ENCODE data around the gene NRIP1.

NRIP1 gene

DNA sequence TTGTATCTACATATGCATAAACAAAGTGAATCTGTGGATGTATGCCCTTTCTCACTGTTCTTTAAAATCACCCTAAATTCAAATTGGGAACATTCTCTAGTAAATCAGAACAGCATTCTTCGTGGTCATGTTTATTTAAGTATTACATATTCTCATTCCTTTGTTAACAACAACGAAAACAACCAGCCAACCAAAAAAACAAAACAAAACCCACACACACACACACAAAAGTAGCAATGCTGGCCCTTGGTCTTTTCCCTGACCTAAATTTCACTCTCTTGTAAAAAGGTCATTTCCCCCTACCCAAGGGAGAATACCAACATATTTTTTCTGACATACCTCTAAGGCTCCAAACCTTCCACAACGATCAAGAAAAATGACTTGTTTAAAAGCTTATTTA, 102.6 kb downstream of the NRIP1 start:
- H3K4me2 ChIP-seq (ENCODE audit: low read length): no peak overlapping the region
- TF ChIP-seq EZH2phosphoT487 (IDR thresholded peaks at IDR 0.05; ENCODE audit: low read depth): no peak
- TF ChIP-seq, protein P1, sequence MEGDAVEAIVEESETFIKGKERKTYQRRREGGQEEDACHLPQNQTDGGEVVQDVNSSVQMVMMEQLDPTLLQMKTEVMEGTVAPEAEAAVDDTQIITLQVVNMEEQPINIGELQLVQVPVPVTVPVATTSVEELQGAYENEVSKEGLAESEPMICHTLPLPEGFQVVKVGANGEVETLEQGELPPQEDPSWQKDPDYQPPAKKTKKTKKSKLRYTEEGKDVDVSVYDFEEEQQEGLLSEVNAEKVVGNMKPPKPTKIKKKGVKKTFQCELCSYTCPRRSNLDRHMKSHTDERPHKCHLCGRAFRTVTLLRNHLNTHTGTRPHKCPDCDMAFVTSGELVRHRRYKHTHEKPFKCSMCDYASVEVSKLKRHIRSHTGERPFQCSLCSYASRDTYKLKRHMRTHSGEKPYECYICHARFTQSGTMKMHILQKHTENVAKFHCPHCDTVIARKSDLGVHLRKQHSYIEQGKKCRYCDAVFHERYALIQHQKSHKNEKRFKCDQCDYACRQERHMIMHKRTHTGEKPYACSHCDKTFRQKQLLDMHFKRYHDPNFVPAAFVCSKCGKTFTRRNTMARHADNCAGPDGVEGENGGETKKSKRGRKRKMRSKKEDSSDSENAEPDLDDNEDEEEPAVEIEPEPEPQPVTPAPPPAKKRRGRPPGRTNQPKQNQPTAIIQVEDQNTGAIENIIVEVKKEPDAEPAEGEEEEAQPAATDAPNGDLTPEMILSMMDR (IDR thresholded peaks at IDR 0.05; ENCODE audit: low read depth, low read length): no peak
- H3K36me3 ChIP-seq (replicated peaks; ENCODE audit: low read depth, low read length): peaks cover 4% of the 10 kb centered on the region
- H3K4me3 ChIP-seq (ENCODE audit: low read length): no peak overlapping the region
- no peaks in the 10 kb centered on the region for H3K79me2 ChIP-seq (ENCODE audit: low read length)
- H4K20me1 ChIP-seq (ENCODE audit: insufficient read depth, low read length): no peaks in the 10 kb centered on the region
- H3K9me3 ChIP-seq (ENCODE audit: insufficient read depth, low read length): no peaks in the 10 kb centered on the region
- H3K4me1 ChIP-seq (ENCODE audit: low read length): no peaks in the 10 kb centered on the region
- no peak overlapping the region for H3K27ac ChIP-seq (ENCODE audit: low read length)
- no peaks in the 10 kb centered on the region for H3K27me3 ChIP-seq (ENCODE audit: low read depth, low read length)
- no peak overlapping the region for H2AFZ ChIP-seq (ENCODE audit: low read depth, low read length)
- no peak overlapping the region for H3K9ac ChIP-seq (ENCODE audit: low read length)

DNA sequence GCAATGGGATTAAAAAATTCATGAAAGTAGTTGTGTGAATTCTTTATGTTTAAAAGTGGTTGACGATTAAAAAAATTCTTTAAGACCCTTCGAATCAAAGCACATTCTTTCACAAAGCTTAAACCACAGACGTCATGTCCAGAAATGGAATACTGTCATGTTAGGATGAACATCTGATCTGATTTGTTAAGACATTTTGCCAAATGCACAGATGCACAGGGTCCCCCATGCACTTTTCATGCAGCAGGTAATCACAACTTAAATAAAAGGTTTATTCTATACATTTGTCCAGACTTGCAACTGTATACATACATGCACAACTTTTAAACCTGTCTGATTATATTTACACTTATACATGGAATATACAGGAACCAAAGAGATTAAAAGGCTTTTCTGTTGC, 103.3 kb downstream of the NRIP1 start:
- H3K4me2 ChIP-seq (ENCODE audit: low read length): no peak overlapping the region
- no peaks in the 10 kb centered on the region for H3K79me2 ChIP-seq (ENCODE audit: low read length)
- H4K20me1 ChIP-seq (ENCODE audit: insufficient read depth, low read length): no peaks in the 10 kb centered on the region
- no peaks in the 10 kb centered on the region for H3K36me3 ChIP-seq (replicated peaks; ENCODE audit: low read depth, low read length)
- no peak overlapping the region for H3K4me3 ChIP-seq (ENCODE audit: low read length)
- no peaks in the 10 kb centered on the region for H3K9me3 ChIP-seq (ENCODE audit: insufficient read depth, low read length)
- TF ChIP-seq, protein P1 (IDR thresholded peaks at IDR 0.05; ENCODE audit: low read depth, low read length): no peak
- TF ChIP-seq EZH2phosphoT487 (IDR thresholded peaks at IDR 0.05; ENCODE audit: low read depth): no peak
- H3K9ac ChIP-seq (ENCODE audit: low read length): no peak overlapping the region
- H3K27ac ChIP-seq (ENCODE audit: low read length): no peak overlapping the region
- H2AFZ ChIP-seq (ENCODE audit: low read depth, low read length): no peak overlapping the region
- peaks cover 4% of the 10 kb centered on the region; the same call in 1 of the 2 replicates for H3K4me1 ChIP-seq (ENCODE audit: low read length)
- no peaks in the 10 kb centered on the region for H3K27me3 ChIP-seq (ENCODE audit: low read depth, low read length)

DNA sequence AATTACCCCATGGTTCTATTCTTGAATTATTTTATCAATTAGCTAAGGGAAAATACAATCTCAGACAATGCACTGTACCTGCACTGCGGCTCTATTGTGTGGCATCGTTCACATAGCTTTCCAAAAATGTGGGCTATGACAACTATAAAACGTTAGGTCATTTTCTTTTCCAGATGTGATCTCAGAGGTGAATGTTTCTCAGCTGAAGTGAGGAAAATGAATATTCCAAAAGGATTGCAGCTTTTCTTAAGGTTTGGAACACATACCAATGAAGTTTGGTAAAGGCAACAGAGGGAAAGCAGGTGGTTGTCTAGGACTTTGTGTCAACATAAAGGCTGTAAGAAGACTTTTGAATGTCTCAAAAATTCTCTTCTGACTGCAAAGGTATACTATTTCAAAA, 105.5 kb downstream of the NRIP1 start:
- no peak overlapping the region for H3K9ac ChIP-seq (ENCODE audit: low read length)
- H3K4me1 ChIP-seq (ENCODE audit: low read length): peaks cover 4% of the 10 kb centered on the region; the same call in 1 of the 2 replicates
- no peaks in the 10 kb centered on the region for H3K36me3 ChIP-seq (replicated peaks; ENCODE audit: low read depth, low read length)
- H2AFZ ChIP-seq (ENCODE audit: low read depth, low read length): no peak overlapping the region
- no peak overlapping the region for H3K27ac ChIP-seq (ENCODE audit: low read length)
- H3K79me2 ChIP-seq (ENCODE audit: low read length): no peaks in the 10 kb centered on the region
- H4K20me1 ChIP-seq (ENCODE audit: insufficient read depth, low read length): no peaks in the 10 kb centered on the region
- H3K4me2 ChIP-seq (ENCODE audit: low read length): no peak overlapping the region
- no peaks in the 10 kb centered on the region for H3K9me3 ChIP-seq (ENCODE audit: insufficient read depth, low read length)
- H3K4me3 ChIP-seq (ENCODE audit: low read length): no peak overlapping the region
- TF ChIP-seq, protein P1 (IDR thresholded peaks at IDR 0.05; ENCODE audit: low read depth, low read length): no peak
- no peak for TF ChIP-seq EZH2phosphoT487 (IDR thresholded peaks at IDR 0.05; ENCODE audit: low read depth)
- no peaks in the 10 kb centered on the region for H3K27me3 ChIP-seq (ENCODE audit: low read depth, low read length)

DNA sequence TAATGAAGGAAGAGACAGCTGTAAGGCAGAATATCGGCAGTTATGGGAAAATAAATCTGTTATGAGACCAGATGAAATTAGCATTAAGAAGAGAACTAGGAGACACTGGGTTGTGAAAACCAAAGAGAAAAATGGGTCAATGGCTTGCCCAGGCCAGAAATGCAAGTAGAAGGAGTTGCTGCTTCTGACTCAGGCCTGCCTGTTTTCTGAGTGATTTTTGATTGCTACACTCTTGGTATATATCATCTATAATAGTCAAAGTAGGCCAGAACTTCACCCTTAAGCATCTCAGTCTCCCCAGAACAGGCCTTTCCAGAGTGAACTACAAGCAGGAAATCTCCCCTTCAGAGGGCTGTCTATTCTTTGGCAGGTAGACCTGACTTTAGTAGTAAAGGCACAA, 107.0 kb downstream of the NRIP1 start:
- H3K9ac ChIP-seq (ENCODE audit: low read length): no peak overlapping the region
- no peak overlapping the region for H3K4me3 ChIP-seq (ENCODE audit: low read length)
- no peak overlapping the region for H2AFZ ChIP-seq (ENCODE audit: low read depth, low read length)
- H3K36me3 ChIP-seq (replicated peaks; ENCODE audit: low read depth, low read length): no peaks in the 10 kb centered on the region
- H4K20me1 ChIP-seq (ENCODE audit: insufficient read depth, low read length): no peaks in the 10 kb centered on the region
- H3K4me1 ChIP-seq (ENCODE audit: low read length): peaks cover 4% of the 10 kb centered on the region; the same call in 1 of the 2 replicates
- TF ChIP-seq, protein P1 (IDR thresholded peaks at IDR 0.05; ENCODE audit: low read depth, low read length): no peak
- TF ChIP-seq EZH2phosphoT487 (IDR thresholded peaks at IDR 0.05; ENCODE audit: low read depth): no peak
- H3K27me3 ChIP-seq (ENCODE audit: low read depth, low read length): no peaks in the 10 kb centered on the region
- no peaks in the 10 kb centered on the region for H3K9me3 ChIP-seq (ENCODE audit: insufficient read depth, low read length)
- H3K79me2 ChIP-seq (ENCODE audit: low read length): no peaks in the 10 kb centered on the region
- no peak overlapping the region for H3K4me2 ChIP-seq (ENCODE audit: low read length)
- H3K27ac ChIP-seq (ENCODE audit: low read length): no peak overlapping the region
